GM18951 (cell line): ENCODE measurements around the gene CHN1.

Experiments
- POLR2A ChIP-seq: IDR thresholded peaks from 4 replicates; pipeline ENCODE4 v1.6.1; 2011; ENCODE audit warnings: mild to moderate bottlenecking; ENCODE audit not compliant: insufficient read length, insufficient read depth; ENCODE audit errors: extremely low read depth
- in situ Hi-C: fragments of 300-500 bp; cut with MboI; formaldehyde crosslinking; loops from one replicate; pipeline ENCODE4 v1.12.0; 2022; ENCODE audit warnings: low sequenced_read_pairs, mixed read lengths, inconsistent platforms; ENCODE audit not compliant: unreplicated experiment

Gene CHN1

DNA sequence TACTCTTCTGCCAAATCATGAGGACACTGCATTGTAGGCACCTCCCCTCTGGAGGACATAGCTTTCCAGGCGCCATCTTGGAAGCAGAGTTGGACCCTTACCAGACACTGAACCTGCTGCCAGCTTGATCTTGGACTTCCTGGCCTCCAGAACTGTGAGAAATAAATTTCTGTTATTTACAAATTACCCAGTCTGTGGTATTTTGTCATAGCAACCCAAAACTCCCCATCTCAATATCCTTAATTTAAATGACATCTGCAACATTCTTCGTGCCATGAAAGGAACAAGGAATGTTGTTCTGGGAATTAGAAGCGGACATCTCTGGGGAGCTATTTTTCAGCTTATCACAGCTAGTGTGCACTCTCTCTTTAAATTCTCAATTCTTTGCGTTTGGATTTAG, 183.6 kb downstream of the CHN1 start:
- no peak for TF ChIP-seq POLR2A
- in situ Hi-C loops: no loop called here

DNA sequence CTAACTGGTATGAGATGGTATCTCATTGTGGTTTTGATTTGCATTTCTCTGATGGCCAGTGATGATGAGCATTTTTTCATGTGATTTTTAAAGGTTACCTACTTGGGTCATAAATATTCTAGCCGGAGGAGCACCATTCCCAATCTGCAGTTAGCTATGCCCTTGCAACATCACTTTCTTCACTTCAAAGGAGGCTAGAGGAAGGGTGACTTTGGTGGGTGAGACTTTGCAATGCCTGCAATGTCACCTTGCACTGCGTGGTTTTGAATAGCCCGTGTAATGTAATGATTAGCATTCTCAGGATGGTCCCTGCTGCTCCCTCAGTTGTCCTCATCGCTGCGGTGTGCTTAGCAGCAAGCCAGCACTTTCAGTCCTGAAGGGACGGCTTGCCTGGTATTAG, 184.8 kb downstream of the CHN1 start:
- in situ Hi-C loops: no loop called here
- no peak for TF ChIP-seq POLR2A

DNA sequence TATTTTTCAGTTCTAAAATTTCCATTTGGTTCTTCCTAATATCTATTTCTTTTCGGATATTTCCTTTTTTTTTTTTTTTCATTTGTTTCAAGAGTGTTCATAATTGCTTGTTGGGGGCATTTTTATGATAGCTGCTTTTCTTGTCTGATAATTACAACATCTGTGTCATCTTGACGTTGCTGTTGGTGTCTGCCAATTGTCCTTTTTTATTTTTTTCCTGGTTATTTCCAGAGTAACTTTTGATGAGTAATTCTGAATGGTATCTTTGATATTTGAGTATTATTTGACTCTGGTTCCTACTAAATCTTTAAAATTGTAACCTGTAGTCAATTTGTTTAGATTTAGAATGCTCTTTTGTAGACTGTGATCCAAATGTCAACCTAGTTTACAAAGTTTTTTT, 189.7 kb downstream of the CHN1 start:
- in situ Hi-C loops: no loop called here
- TF ChIP-seq POLR2A: no peak

DNA sequence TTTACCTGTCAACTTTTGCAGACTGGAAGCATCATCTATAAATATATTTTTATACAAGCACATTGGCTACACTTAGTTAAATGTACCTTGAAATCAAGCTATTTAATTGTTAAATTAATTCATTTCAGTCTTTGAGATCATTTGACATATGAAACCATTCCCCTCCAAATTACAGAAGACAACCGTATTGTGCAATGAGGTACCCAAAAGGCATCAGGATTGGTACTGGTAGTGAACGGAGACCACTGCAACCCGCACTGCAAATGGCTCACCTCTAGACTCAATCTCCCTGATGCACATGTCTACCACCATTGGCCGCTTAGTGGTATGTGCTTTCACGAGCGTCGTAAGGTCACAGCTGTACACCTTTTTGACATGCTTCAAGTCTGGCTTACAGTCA, 193.1 kb downstream of the CHN1 start:
- in situ Hi-C loops: no loop called here
- TF ChIP-seq POLR2A: no peak

DNA sequence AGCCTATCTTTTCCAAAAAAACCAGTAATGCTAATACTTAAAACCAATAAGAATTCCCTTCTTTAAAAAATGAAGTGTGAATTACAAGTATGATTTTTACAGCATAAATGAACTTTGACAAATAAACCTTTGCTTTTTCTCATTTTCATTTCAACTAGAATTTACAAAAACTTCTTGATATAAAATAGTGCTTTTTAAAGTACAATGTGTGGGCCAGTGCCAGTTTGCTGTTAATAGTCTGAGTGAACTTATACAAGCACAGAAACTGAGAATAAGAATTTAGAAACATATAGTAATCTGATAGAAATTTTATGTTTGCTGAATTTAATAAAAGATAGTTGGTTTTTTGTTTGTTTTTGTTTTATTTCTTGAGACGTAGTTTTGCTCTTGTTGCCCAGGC, 197.2 kb downstream of the CHN1 start:
- in situ Hi-C loops: no loop called here
- TF ChIP-seq POLR2A: no peak

DNA sequence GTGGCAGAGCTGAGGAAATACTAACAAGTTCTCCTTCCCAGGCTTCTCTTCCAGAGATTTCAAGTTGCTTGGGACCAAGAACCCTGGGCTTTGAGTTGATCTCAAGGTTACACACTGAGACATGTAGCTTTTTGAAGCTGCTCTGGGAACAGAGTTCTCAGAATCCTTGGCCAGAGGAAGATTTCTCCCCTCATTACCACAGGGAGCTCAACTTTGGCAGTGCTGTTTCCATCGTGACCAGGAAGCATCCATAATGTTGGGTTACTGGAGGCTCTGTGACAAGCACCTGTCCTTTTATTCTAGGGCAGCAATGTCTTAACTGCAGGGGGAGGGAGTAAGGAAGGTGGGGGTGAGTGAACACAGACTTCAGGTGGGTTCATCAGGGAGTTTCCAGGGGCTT, 199.4 kb downstream of the CHN1 start:
- TF ChIP-seq POLR2A: no peak
- in situ Hi-C loops: no loop called here

DNA sequence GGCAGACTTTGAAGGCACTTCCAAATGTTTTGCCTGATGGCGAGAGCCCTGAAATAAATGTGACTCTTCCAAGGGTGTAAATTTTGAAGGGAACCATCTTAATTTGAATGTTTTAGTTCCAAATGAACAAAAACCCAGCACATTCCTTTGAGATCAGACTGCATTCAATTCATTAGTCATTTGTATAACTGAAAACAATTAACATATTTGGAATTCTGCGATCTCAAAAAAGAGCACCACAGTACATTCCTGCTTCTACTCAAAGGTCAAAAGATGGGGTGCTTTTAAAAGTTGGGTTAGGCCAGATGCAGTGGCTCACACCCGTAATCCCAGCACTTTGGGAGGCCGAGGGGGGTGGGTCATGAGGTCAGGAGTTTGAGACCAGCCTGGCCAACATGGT, 202.7 kb downstream of the CHN1 start:
- in situ Hi-C loops: no loop called here
- no peak for TF ChIP-seq POLR2A

DNA sequence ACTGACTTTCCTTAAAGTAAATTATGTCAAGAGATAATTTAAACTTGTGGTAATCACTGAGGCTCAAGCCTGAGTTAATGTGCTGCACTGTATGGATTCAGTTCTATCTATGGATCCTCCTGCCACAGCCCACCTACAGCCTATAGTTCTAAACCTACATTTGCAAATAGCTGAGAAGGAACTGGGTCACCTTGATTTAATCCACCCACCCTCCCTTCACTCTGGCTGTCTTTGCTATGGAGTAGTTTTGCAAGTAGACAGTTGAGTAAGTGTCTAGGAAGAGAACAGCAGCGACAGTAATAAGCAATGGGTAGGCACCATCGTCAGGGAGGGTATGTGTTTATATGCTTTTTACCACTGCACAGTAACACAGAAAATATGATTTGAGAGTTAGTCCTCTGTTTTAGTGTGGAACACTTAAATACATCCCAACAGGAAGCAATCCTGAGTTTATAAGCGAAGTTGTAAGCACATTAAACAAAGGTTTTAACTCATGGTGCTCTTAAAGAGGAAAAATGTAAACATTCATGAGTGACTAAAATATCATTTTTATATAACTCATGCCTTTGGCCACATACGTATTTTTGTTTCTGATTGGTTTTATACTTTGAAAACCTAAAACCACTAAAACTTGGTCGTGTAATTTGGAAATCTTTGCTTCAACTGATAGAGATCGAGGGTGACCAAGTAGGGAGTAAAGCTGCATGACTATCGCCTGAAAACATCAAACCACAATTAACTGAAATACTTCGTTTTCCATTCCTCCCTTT, 204.6 kb downstream of the CHN1 start:
- TF ChIP-seq POLR2A: no peak
- in situ Hi-C loops: no loop called here

DNA sequence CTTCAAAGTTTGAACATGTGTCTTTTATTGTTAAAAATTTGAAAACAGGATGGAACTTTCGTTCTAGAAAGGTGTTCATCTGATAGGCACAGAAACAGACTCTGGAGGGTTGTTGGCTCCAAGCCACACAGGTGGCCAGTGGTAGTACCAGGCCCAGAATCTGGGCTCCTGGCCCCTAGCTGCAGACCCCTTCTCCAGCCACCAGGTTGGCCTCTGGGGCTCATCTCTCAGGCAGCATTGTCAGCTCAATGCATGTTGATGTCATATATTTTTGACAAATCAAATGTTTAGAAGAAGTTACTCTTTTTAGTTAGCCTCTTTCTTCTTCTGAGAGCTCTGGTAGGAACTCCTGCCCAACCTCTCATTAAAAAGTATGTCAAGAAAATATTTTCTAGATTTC, 206.4 kb downstream of the CHN1 start:
- in situ Hi-C loops: no loop called here

DNA sequence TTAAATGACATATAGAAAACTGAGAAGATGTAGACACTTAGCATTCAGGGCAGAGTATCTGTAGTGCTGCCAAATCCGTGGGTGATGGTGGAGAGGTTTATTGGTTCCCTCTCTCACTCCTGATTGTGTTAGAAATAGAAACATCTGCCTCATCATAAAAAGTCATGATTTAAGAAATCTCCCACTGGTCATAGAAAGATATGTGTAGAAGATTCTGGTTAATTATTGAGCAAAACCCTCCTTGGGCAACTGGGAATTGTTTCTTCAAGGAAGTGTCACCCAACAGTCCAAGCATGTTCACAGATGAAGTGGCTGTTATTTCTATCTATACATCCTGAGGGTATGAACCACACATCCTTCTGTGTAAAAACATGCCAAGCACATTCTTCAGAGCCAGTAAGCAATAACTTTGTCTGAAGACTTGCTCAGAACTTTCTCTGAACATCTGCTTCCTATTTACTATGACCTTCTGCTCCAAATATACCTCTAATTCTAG, 207.4 kb downstream of the CHN1 start:
- in situ Hi-C loops: no loop called here
- TF ChIP-seq POLR2A: no peak

More for the DNA sequence above, 206.4 kb downstream of the CHN1 start:
- TF ChIP-seq POLR2A: no peak

DNA sequence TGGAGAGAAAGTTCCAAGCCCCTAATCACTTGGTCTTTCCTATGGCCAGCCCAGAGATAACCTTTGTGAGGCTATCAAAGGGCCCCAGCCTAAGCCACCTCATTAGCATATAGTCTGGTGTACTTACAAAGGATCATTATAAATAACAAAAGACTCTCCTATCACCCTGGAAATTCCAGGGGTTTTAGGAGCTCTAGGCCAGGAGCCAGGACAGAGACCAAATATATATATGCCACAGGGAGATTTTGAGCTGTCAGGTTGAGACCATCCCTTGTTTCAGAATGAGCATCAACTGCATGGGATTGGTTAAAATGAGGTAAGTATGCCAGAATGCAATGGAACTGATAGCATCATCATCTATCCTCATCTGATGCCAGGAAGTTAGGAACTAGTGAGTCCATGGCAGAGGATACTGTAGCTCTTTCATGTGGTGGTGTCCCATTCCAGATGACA, 208.8 kb downstream of the CHN1 start:
- in situ Hi-C loops: no loop called here
- no peak for TF ChIP-seq POLR2A

DNA sequence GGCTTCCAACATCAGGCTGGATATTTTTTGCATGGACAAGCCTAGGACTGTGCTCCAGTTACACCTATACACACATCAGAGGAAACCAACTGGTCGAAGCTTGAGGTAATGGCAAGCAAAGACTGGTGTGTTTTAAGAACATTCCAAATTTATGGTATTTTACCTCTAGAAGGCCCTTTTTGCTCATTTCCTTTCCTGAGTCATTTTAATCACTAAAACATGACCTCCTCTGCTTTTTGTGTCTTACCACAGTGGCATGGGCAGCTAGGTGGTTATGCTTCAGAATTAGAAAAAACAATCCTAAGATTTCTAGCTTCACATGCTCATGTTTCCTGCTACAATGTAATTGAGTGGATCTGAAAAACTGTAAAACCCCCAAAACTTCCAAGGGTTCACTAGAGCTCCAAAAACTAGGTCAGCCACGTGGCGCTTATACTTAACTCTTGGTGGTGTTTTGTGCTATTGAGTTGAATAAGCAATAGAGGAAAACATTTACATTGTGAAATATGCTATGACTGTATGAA, 210.3 kb downstream of the CHN1 start:
- in situ Hi-C loops: no loop called here

DNA sequence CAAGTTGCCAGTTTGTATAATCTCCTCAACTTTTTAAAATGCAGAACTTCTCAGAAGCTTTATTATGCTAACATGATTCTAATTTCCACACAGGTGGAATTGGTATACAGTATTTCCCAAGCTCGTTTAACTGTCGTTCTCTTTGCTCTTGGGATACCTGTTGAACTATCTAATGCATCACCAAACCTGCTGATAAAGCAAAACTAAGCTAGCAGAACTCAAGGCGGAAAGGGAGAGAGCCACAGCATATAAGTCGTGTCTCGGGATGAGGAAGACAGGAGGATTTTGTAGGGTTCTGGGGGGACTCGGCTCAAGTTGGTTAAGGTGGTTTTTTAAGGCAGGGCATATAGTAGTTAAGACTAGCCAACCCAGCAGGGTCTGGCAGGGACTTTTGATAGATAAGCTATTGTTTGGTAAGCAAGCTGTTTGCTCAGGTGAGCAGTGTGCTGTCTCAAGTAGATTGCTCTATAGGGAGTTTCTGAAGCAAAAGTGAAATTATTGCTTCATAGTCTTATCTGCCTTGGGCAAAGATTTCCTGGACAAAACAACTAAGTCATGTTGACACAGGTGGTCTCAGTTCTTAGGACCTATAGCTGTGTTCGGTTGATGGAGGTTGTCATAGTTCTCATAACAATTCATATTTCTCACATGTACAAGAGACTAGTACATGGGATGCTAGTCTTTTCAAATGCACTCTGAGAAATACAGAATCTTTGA, 212.7 kb downstream of the CHN1 start:
- in situ Hi-C loops: no loop called here
- no peak for TF ChIP-seq POLR2A

More for the DNA sequence above, 210.3 kb downstream of the CHN1 start:
- no peak for TF ChIP-seq POLR2A
